GM19467 (cell line): ENCODE results near the gene MMP20.
A peak's percentile ranks its signal among the peaks of the same experiment; 100 is the strongest.

Experiments used
- ATAC-seq: cut with Tn5 transposase; IDR thresholded peaks from one replicate; pipeline ENCODE4 v1.9.1; 2021; ENCODE audit warnings: mild to moderate bottlenecking, moderate library complexity; ENCODE audit not compliant: unreplicated experiment

Gene MMP20

GRCh38 chr11:102623128-102623527, 2.0 kb downstream of the MMP20 start:
- no peak for ATAC-seq

GRCh38 chr11:102622258-102622657, 2.9 kb downstream of the MMP20 start:
- no peak for ATAC-seq

GRCh38 chr11:102620818-102621561, 4.1 kb downstream of the MMP20 start:
- ATAC-seq: peak; percentile 67

GRCh38 chr11:102620179-102620578, 5.0 kb downstream of the MMP20 start:
- ATAC-seq: no peak

- no peak for ATAC-seq
Measured at GRCh38 chr11:102617466-102618008, 7.6 kb downstream of the MMP20 start.

GRCh38 chr11:102615894-102616432, 9.2 kb downstream of the MMP20 start:
- no peak for ATAC-seq

- no peak for ATAC-seq
Measured at GRCh38 chr11:102615077-102615893, 9.8 kb downstream of the MMP20 start.

- no peak for ATAC-seq
Measured at GRCh38 chr11:102614485-102614884, 10.6 kb downstream of the MMP20 start.

GRCh38 chr11:102614031-102614430, 11.1 kb downstream of the MMP20 start:
- no peak for ATAC-seq

GRCh38 chr11:102613450-102613849, 11.7 kb downstream of the MMP20 start:
- no peak for ATAC-seq

- ATAC-seq: peak; percentile 37
Measured at GRCh38 chr11:102611291-102611690, 13.8 kb downstream of the MMP20 start.

GRCh38 chr11:102610200-102610599, 14.9 kb downstream of the MMP20 start:
- no peak for ATAC-seq

GRCh38 chr11:102608699-102609098, 16.4 kb downstream of the MMP20 start:
- ATAC-seq: no peak

GRCh38 chr11:102604875-102605274, 20.3 kb downstream of the MMP20 start:
- ATAC-seq: no peak

GRCh38 chr11:102604011-102604410, 21.1 kb downstream of the MMP20 start:
- no peak for ATAC-seq

- ATAC-seq: no peak
Measured at GRCh38 chr11:102603576-102603975, 21.6 kb downstream of the MMP20 start.

- no peak for ATAC-seq
Measured at GRCh38 chr11:102603091-102603490, 22.0 kb downstream of the MMP20 start.

- no peak for ATAC-seq
Measured at GRCh38 chr11:102600666-102601065, 24.5 kb downstream of the MMP20 start.

- ATAC-seq: peak; percentile 88
Measured at GRCh38 chr11:102599642-102600261, 25.4 kb downstream of the MMP20 start.

GRCh38 chr11:102598272-102598671, 26.9 kb downstream of the MMP20 start:
- no peak for ATAC-seq

- no peak for ATAC-seq
Measured at GRCh38 chr11:102596578-102596977, 28.6 kb downstream of the MMP20 start.
